GM12872 (cell line): ENCODE data around the gene FMO5.

Experiments
- TF ChIP-seq, protein P1 (sequence below): IDR thresholded peaks from 3 replicates; pipeline ENCODE4 v1.5.1; 2011; ENCODE audit warnings: low read depth, mild to moderate bottlenecking, low read length, moderate library complexity; ENCODE audit not compliant: insufficient read depth

Gene FMO5

DNA sequence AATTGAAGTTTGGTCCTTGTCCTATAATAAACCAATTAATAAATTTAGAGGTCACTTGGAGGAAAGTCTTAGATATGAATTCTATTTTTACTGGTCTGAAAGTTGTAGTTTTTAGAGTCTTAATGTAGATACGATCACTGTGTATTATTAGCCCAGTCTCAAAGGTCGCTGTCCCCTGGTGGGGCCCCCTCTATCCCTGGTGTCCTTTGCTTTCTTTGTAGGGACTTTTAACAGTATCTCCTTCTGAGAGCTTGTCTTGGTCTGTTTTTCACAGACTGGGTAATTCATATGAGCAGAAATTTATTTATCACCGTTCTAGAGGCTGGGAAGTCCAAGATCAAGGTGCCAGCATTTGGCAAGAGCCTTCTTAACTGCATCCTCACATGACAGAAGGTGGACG lies 35.8 kb upstream of the FMO5 start:
- TF ChIP-seq, protein P1, sequence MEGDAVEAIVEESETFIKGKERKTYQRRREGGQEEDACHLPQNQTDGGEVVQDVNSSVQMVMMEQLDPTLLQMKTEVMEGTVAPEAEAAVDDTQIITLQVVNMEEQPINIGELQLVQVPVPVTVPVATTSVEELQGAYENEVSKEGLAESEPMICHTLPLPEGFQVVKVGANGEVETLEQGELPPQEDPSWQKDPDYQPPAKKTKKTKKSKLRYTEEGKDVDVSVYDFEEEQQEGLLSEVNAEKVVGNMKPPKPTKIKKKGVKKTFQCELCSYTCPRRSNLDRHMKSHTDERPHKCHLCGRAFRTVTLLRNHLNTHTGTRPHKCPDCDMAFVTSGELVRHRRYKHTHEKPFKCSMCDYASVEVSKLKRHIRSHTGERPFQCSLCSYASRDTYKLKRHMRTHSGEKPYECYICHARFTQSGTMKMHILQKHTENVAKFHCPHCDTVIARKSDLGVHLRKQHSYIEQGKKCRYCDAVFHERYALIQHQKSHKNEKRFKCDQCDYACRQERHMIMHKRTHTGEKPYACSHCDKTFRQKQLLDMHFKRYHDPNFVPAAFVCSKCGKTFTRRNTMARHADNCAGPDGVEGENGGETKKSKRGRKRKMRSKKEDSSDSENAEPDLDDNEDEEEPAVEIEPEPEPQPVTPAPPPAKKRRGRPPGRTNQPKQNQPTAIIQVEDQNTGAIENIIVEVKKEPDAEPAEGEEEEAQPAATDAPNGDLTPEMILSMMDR, result no peak

DNA sequence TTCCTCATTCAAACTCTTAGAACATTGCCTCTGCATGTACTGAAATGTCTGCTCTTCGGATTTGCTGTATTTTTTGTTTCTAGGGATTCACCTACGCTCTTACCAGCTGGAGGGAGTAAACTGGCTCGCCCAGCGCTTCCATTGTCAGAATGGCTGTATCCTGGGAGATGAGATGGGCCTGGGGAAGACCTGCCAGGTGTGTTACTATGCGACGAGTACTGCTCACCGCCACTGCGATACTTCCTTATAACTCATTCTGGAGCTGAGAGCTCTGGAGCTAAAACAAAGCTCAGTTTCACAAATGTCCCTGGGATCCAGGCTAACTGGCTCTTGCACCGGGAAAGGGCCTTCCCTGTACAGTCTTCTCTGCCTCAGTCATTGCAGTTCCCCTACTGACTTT lies 27.4 kb upstream of the FMO5 start:
- TF ChIP-seq, protein P1, result no peak

DNA sequence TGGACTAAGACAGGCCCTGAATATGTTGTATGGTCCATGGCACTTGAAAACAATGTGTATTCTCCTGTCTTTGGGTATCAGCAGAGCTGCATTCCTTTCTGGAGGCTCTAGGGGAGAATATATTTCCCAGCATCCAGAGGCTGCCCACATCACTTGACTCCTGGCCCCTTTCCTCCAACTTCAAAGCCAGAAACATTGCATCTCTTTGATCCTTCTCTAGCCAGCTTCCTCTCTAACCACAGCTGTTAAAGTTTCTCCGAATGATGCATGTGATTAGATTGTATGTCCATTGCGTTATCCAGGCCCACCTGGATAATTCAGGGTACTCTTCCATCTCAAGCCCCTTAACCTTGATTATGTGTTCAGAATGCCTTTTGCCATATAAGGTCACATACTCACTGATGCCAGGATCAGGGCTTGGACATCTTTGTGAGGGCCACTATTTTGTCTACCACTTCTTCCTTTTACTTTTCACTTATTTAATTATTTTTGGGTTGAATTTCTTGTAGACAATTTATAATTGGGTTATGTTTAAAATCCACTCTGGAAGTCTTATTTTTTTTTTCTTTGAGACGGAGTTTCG lies 22.6 kb upstream of the FMO5 start:
- TF ChIP-seq, protein P1, result no peak

DNA sequence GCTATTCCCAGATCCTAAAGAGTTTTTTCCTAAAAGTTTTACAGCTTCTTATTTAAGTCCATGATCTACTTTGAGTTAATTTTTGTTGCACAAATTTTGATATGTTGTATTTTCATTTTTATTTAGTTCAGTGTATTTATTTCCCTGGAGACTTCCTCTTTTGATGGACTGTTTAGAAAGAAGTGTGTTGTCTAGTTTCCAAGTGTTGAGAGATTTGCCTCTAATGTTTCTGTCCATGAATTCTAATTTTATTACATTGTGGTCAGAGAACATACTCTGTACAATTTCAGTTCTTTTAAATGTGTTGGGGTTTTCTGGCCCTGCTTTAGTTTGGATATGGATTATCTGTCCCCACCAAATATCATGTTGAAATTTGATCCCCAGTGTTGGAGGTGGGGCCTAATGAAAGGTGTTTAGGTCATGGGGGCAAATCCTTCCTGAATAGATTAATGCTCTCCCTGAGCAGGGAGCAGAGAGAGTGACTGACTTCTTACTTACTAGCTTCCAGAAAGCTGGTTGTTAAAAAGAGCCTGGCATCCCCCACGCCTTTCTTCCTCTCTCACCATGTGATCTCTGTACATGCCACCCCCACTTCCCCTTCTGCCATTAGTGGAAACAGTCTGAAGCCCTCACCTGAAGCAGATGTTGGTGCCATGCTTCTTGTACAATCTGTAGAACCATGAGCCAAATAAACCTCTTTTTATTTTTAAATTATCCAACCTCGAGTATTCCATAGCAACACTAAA lies 21.9 kb upstream of the FMO5 start:
- TF ChIP-seq, protein P1, result no peak

DNA sequence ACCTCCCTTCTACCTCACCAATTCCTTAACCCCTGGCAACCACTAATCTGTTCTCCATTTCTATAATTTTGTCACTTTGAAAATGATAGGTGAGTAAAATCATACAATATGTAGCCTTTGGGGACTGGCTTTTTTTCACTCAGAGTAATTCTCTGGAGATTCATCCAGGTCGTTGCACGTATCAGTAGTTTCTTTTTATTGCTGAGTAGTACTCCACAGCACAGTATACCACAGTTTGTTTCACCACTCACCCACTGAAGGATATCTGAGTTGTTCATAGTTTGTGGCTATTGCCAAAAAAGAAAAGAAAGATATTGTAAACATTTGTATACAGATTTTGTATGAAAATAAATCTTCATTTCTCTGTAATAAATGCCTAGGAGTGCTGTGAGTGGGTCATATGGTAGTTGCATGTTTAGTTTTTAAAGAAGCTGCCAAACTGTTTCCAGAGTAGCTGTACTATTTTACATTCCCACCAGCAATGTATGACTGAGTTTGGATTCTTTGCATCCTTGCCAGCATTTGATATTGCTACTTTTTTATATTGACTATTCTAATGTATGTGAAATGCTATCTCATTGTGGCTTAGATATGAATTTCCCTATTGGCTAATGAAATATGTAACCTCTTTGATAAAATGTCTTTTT lies 21.0 kb upstream of the FMO5 start:
- TF ChIP-seq, protein P1, result no peak

DNA sequence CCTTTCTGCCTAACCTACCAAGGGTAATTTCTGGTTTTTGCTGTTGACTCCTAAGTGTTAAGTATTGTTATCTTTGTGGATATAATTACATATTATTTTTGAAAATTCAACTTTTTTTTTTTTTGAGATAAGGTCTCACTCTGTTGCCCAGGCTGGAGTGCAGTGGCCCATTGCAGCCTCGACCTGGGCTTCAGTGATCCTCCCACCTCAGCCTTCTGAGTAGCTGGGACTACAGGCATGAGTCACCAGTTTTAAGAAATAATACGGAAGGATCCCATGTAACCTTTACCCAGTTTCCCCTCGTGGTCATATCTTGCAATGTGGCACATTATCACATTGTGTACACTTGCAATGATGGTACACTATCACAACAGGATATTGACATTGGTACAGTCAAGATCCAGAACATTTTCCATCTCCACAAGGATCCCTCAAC lies 20.5 kb upstream of the FMO5 start:
- TF ChIP-seq, protein P1, result no peak

DNA sequence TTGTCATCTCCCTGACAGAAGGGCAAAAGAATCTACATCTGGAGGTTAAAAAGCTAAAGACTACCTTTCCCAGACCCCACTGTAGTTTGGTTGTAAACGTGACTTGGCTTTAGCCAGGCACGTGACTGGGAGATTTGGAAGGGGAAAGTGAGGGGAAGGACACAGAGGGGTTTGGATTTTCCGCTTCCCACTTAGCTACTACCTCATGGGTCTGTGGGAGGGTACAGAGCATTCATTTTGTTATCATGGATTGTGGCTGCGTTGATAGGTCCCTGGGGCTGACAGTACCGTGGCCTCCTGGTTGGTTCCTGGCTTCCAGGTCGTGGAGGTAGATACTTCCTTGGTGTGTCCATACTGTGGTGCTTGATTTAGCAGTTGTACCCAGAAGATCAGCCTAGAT lies 20.0 kb upstream of the FMO5 start:
- TF ChIP-seq, protein P1, result no peak
